IMR-90 (cell line): ENCODE results near the gene MMD. TPM values are rescaled to one million over a fixed set of nuclear protein-coding genes. Genes with fewer than 3 reads are reported as not detected.
A peak's percentile ranks its signal among the peaks of the same experiment; 100 is the strongest.

Source experiments
- ATAC-seq: fragments of 200-7000 bp; cut with Tn5 transposase; 2 replicates; pipeline ENCODE4 v1.9.1; 2020; ENCODE audit warnings: low read depth, mild to moderate bottlenecking, moderate library complexity
- BruUV-seq: library from RNA; stranded (reverse); fragments of 400-500 nt; replicated peaks from 2 replicates; lab custom pipeline; 2021; lab: Mats Ljungman, UMichigan
- CTCF ChIA-PET: fragments of 300-600 bp; formaldehyde crosslinking; extraction: SDS; loops from one replicate; lab custom pipeline; 2021; ENCODE audit warnings: antibody characterized with exemption; lab: Yijun Ruan, JAX
- POLR2A ChIA-PET: fragments of 300-600 bp; sonication (Branson Sonifier 250); formaldehyde crosslinking; loops from one replicate; lab custom pipeline; 2022; ENCODE audit warnings: antibody characterized with exemption; ENCODE audit not compliant: unreplicated experiment; lab: Charles Lee
- DNase-seq: peaks from one replicate; pipeline ENCODE4 v3.0.0; 2013
- H2AFZ ChIP-seq: replicated peaks from 2 replicates; pipeline ENCODE3; 2013; ENCODE audit warnings: low read length, mild to moderate bottlenecking; ENCODE audit not compliant: poor library complexity
- H2AK5ac ChIP-seq: 2 replicates; pipeline ENCODE4 v1.6.1; 2013; ENCODE audit warnings: low read depth, low read length, inconsistent platforms
- H2AK9ac ChIP-seq: replicated peaks from 2 replicates; pipeline ENCODE3; 2013; ENCODE audit warnings: mild to moderate bottlenecking, low read depth, low read length, moderate library complexity; ENCODE audit not compliant: poor library complexity
- H2BK120ac ChIP-seq: 2 replicates; pipeline ENCODE4 v1.6.1; 2013; ENCODE audit warnings: low read depth, low read length, inconsistent platforms
- H2BK15ac ChIP-seq: 3 replicates; pipeline ENCODE4 v1.6.1; 2013; ENCODE audit warnings: low read depth, low read length, inconsistent platforms
- H2BK20ac ChIP-seq: 2 replicates; pipeline ENCODE4 v1.6.1; 2013; ENCODE audit warnings: low read depth, mild to moderate bottlenecking, inconsistent platforms, low read length, moderate library complexity
- H2BK5ac ChIP-seq: 2 replicates; pipeline ENCODE4 v1.6.1; 2013; ENCODE audit warnings: mild to moderate bottlenecking, low read depth, low read length, inconsistent platforms; ENCODE audit not compliant: poor library complexity, severe bottlenecking
- H3K14ac ChIP-seq: replicated peaks from 2 replicates; pipeline ENCODE4 v1.6.1; 2013; ENCODE audit warnings: low read depth, low read length, inconsistent platforms
- H3K18ac ChIP-seq: 2 replicates; pipeline ENCODE4 v1.6.1; 2013; ENCODE audit warnings: low read depth, low read length, control low read depth
- H3K23ac ChIP-seq: 2 replicates; pipeline ENCODE4 v1.6.1; 2013; ENCODE audit warnings: low read depth, low read length, inconsistent platforms
- H3K27ac ChIP-seq: 2 replicates; pipeline ENCODE4 v1.5.1; 2013; ENCODE audit warnings: mild to moderate bottlenecking, control low read depth, low read length; ENCODE audit not compliant: insufficient read depth
- H3K27me3 ChIP-seq: 2 replicates; pipeline ENCODE4 v1.6.1; 2013; ENCODE audit warnings: low read length; ENCODE audit not compliant: control insufficient read depth, insufficient read depth
- H3K36me3 ChIP-seq: 2 replicates; pipeline ENCODE4 v1.6.1; 2013; ENCODE audit warnings: low read length, mixed read lengths; ENCODE audit not compliant: control insufficient read depth, insufficient read depth
- H3K4ac ChIP-seq: 2 replicates; pipeline ENCODE4 v1.6.1; 2013; ENCODE audit warnings: low read depth, low read length, inconsistent platforms
- H3K4me1 ChIP-seq: 2 replicates; pipeline ENCODE4 v1.6.1; 2013; ENCODE audit warnings: low read length, mixed read lengths; ENCODE audit not compliant: control insufficient read depth, insufficient read depth
- H3K4me2 ChIP-seq: 2 replicates; pipeline ENCODE4 v1.6.1; 2013; ENCODE audit warnings: low read depth, mild to moderate bottlenecking, control low read depth, low read length, moderate library complexity
- H3K4me3 ChIP-seq: 2 replicates; pipeline ENCODE4 v1.5.1; 2013; ENCODE audit warnings: low read depth, mild to moderate bottlenecking, control low read depth, low read length, moderate library complexity; ENCODE audit not compliant: insufficient read depth
- H3K56ac ChIP-seq: 2 replicates; pipeline ENCODE4 v1.6.1; 2013; ENCODE audit warnings: low read length, inconsistent platforms; ENCODE audit not compliant: insufficient read depth; ENCODE audit errors: extremely low read depth
- H3K79me1 ChIP-seq, 2 experiments: 2 replicates each; pipeline ENCODE4 v1.6.1; 2013; ENCODE audit warnings: low read length in 2 of 2, inconsistent platforms in 1 of 2, low read depth in 1 of 2
- H3K9ac ChIP-seq: 2 replicates; pipeline ENCODE4 v1.6.1; 2013; ENCODE audit warnings: low read depth, low read length, control low read depth
- H3K9me1 ChIP-seq: 2 replicates; pipeline ENCODE4 v1.6.1; 2013; ENCODE audit warnings: low read length, inconsistent platforms; ENCODE audit not compliant: insufficient read depth
- H3K9me3 ChIP-seq: 2 replicates; pipeline ENCODE4 v1.6.1; 2013; ENCODE audit warnings: low read length; ENCODE audit not compliant: control insufficient read depth, insufficient read depth
- H4K20me1 ChIP-seq: 2 replicates; pipeline ENCODE4 v1.6.1; 2013; ENCODE audit warnings: low read length, inconsistent platforms; ENCODE audit not compliant: insufficient read depth
- H4K5ac ChIP-seq: 2 replicates; pipeline ENCODE4 v1.6.1; 2013; ENCODE audit warnings: mild to moderate bottlenecking, low read depth, low read length, control low read depth
- H4K8ac ChIP-seq, 2 experiments: 2 replicates each; pipeline ENCODE4 v1.6.1; 2013; ENCODE audit warnings: low read depth in 2 of 2, low read length in 2 of 2, control low read depth in 1 of 2, inconsistent platforms in 1 of 2
- H4K91ac ChIP-seq: 2 replicates; pipeline ENCODE4 v1.6.1; 2013; ENCODE audit warnings: low read depth, low read length, inconsistent platforms; ENCODE audit not compliant: insufficient read depth
- CEBPB ChIP-seq: IDR thresholded peaks from 2 replicates; pipeline ENCODE4 v1.6.1; 2012; ENCODE audit warnings: low read depth, low read length, improper control_type of control experiment
- RCOR1 ChIP-seq: IDR thresholded peaks from 2 replicates; pipeline ENCODE4 v1.6.1; 2012; ENCODE audit warnings: mild to moderate bottlenecking, low read length, improper control_type of control experiment; ENCODE audit not compliant: insufficient replicate concordance
- WGBS, 2 experiments: methylation state at CpG; one replicate each; pipeline versions ENCODE4 v1.1.5 to v1.1.7; 2013; ENCODE audit warnings: missing lambda C conversion rate in 2 of 2; ENCODE audit not compliant: insufficient read length in 1 of 2; ENCODE audit errors: extremely low coverage in 2 of 2; 5-methylcytosine and 5-hydroxymethylcytosine counted together
- dilution Hi-C: fragments of 300-500 bp; cut with HindIII; formaldehyde crosslinking; loops from one replicate; pipeline ENCODE4 v1.14.3; 2018; ENCODE audit warnings: low sequenced_read_pairs; ENCODE audit not compliant: unreplicated experiment
- in situ Hi-C: fragments of 300-500 bp; cut with MboI; formaldehyde crosslinking; loops from 3 replicates; pipeline ENCODE4 v1.14.3; 2019; ENCODE audit warnings: low sequenced_read_pairs, inconsistent platforms, mixed read lengths
- intact Hi-C: fragments of 100-400 bp; cut with micrococcal nuclease; formaldehyde crosslinking; loops from 2 replicates; pipeline ENCODE4 v1.10.0; 2022
- polyA plus RNA-seq, 3 experiments: library from polyadenylated mRNA; depleted of rRNA; stranded (reverse); fragments of >200 nt; gene quantifications; 2 replicates each; pipeline ENCODE4 v1.2.3, GENCODE V29; 2012; ENCODE audit warnings: low replicate concordance in 1 of 3
- total RNA-seq: library from RNA; depleted of rRNA; stranded (reverse); fragments of >200 nt; gene quantifications from 2 replicates; pipeline ENCODE4 v1.2.3, GENCODE V29; 2012

The MMD gene
- total and polyA plus RNA-seq, 2 of the 4 experiments (the other 2 are of a cell fraction) = 6.3 to 7.0 TPM

GRCh38 chr17:55448681-55449080, 27.0 kb upstream of the MMD start:
- Histone ChIP-seq H3K9me3 (no peaks in the 10 kb centered on the region), H2AK9ac (no peak overlapping the region), H2BK120ac (no peak overlapping the region), H2AFZ (no peak overlapping the region), H3K9ac (no peak overlapping the region), H3K27me3 (no peaks in the 10 kb centered on the region), H4K8ac (no peak overlapping the region), H3K4me1 (peaks cover 28% of the 10 kb centered on the region), H2AK5ac (0 out of 2 replicates have a peak overlapping the region, but pooled peaks have one; percentile 5), H3K18ac (peak overlapping the region; percentile 20; the same call in 1 of the 2 replicates), H2BK5ac (peak overlapping the region; percentile 12), H4K20me1 (no peaks in the 10 kb centered on the region), H3K4me3 (no peak overlapping the region), H3K27ac (peak overlapping the region; percentile 78; the same call in 1 of the 2 replicates), H3K9me1 (peaks cover 23% of the 10 kb centered on the region), H3K4ac (peak overlapping the region; percentile 58; the same call in 1 of the 2 replicates), H3K4me2 (no peak overlapping the region), H3K56ac (no peak overlapping the region), H3K79me1 (no peaks in the 10 kb centered on the region), H3K23ac (no peak overlapping the region; the same call in 1 of the 2 replicates), H4K91ac (no peak overlapping the region), H3K36me3 (no peaks in the 10 kb centered on the region), H3K14ac (no peak overlapping the region), H4K5ac (no peak overlapping the region), H2BK15ac (0 out of 3 replicates have a peak overlapping the region, but pooled peaks have one; percentile 21), H2BK20ac (peak overlapping the region; percentile 11; the same call in 1 of the 2 replicates)
- WGBS, 2 experiments = no CpG with 5 or more reads among the region's 4 CpGs
- DNase-seq = peak; percentile 75
- intact Hi-C loops (no loop called here), in situ Hi-C loops (no loop called here), dilution Hi-C loops (no loop called here)
- no TSS peak for BruUV-seq
- TF ChIP-seq CEBPB = peak; percentile 83
- no peak for TF ChIP-seq RCOR1
- ATAC-seq = peak; percentile 36
- POLR2A ChIA-PET = no interaction called here
- CTCF ChIA-PET = no interaction called here
